Neural cell (in vitro differentiated cells): ENCODE data around the gene MSI2.

Experiments
- EP300 ChIP-seq: fragments of 450-650 bp; conservative IDR thresholded peaks from 2 replicates; pipeline ENCODE4 v1.6.1; 2014; ENCODE audit warnings: antibody characterized with exemption, mild to moderate bottlenecking, moderate library complexity; ENCODE audit not compliant: poor library complexity, severe bottlenecking
- EZH2 ChIP-seq: fragments of 200-600, 300-800 bp; shearing (Covaris generic), sonication (generic); IDR thresholded peaks from 2 replicates; pipeline ENCODE4 v1.6.1; 2014; ENCODE audit warnings: antibody characterized with exemption, low read length, borderline replicate concordance, mild to moderate bottlenecking; ENCODE audit not compliant: insufficient read depth, poor library complexity, severe bottlenecking
- MXI1 ChIP-seq: fragments of 450-650 bp; conservative IDR thresholded peaks from 2 replicates; pipeline ENCODE4 v1.6.1; 2014; ENCODE audit warnings: antibody characterized with exemption, mild to moderate bottlenecking; ENCODE audit not compliant: poor library complexity, severe bottlenecking
- POLR2AphosphoS5 ChIP-seq: IDR thresholded peaks from 2 replicates; pipeline ENCODE4 v1.6.1; 2012
- RAD21 ChIP-seq: fragments of 450-650 bp; conservative IDR thresholded peaks from 2 replicates; pipeline ENCODE4 v1.6.1; 2014; ENCODE audit warnings: antibody characterized with exemption, mild to moderate bottlenecking, moderate library complexity
- TAF1 ChIP-seq: IDR thresholded peaks from 2 replicates; pipeline ENCODE4 v1.6.1; 2012; ENCODE audit warnings: low read depth
- TF ChIP-seq, protein P1 (sequence below): fragments of 450-650 bp; IDR thresholded peaks from 2 replicates; pipeline ENCODE4 v1.5.1; 2014; ENCODE audit warnings: antibody characterized with exemption, mild to moderate bottlenecking, moderate library complexity; ENCODE audit not compliant: poor library complexity, severe bottlenecking

DNA sequence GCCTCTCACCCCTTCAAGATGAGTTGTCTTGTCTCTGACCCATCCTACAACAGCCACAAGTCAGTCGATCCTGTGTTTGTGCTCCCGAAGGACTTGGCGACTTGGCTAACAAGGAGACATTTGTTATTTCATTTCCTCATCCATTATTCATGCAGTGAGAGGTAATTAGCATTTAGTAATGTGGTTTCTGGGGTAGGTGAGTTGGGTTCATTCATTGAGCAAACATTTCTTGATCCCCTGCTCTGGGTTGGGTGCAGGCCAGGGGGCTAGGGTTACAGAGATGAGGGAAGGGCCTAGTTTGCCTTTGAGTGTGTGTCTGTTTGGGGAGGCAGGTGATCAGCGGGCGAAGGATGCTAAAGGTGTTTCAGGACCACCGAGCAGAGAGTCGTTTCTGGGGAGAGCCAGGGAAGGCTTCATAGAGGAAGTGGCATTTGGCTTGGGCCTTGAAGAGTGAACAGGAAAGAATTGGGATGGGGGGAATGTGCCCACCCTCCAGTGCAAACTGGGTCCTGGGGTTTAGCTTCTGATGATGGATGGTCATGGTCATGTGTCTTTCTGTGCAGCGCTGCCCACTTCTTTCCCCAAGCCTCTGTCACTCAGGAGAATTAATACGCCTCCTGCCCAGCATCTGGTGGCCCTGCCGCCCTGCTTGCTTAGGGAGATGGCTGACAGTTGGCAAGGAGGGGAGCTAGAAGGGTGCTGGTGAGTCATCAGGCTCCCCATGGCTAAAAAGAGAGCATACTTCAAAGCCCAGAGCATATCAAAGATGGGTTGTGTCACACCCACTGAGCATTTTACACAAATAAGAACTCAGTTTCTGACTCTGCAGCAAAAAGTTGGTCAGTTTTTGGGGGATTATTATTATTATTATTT lies 38.5 kb downstream of the MSI2 start:
- TF ChIP-seq TAF1 (no peak), EZH2 (no peak), POLR2AphosphoS5 (no peak), RAD21 (no peak), MXI1 (no peak), EP300 (no peak)
- TF ChIP-seq, protein P1, sequence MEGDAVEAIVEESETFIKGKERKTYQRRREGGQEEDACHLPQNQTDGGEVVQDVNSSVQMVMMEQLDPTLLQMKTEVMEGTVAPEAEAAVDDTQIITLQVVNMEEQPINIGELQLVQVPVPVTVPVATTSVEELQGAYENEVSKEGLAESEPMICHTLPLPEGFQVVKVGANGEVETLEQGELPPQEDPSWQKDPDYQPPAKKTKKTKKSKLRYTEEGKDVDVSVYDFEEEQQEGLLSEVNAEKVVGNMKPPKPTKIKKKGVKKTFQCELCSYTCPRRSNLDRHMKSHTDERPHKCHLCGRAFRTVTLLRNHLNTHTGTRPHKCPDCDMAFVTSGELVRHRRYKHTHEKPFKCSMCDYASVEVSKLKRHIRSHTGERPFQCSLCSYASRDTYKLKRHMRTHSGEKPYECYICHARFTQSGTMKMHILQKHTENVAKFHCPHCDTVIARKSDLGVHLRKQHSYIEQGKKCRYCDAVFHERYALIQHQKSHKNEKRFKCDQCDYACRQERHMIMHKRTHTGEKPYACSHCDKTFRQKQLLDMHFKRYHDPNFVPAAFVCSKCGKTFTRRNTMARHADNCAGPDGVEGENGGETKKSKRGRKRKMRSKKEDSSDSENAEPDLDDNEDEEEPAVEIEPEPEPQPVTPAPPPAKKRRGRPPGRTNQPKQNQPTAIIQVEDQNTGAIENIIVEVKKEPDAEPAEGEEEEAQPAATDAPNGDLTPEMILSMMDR = no peak
